Activated effector memory CD4-positive, alpha-beta T cell treated with anti-CD3 and anti-CD28 coated beads, Interleukin-2, amount 50 U/mL, for 16 hours (primary cell): ENCODE data around the gene SSX2.
"Not testable (repeated sequence)": the region's sequence is repeated elsewhere in the genome, so short reads cannot be mapped to it uniquely, and the experiment has no call there.

Experiments
- DNase-seq: peaks from one replicate; pipeline ENCODE4 v3.0.0-alpha.2; 2020

SSX2 gene, protein sequence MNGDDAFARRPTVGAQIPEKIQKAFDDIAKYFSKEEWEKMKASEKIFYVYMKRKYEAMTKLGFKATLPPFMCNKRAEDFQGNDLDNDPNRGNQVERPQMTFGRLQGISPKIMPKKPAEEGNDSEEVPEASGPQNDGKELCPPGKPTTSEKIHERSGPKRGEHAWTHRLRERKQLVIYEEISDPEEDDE

GRCh38 chrX:52707078-52707477, at the start of gene SSX2:
Gene SSX2 (minus strand): TSS chrX:52707178. CDS start chrX:52705749, 1,429 bp downstream.
- DNase-seq, result not testable (repeated sequence)

GRCh38 chrX:52750952-52751351, 44.0 kb upstream of the SSX2 start, which contains the start of gene SSX2B:
Gene SSX2B (plus strand): TSS chrX:52751252. CDS start chrX:52752681, 1,429 bp downstream.
- not testable (repeated sequence) for DNase-seq

DNA sequence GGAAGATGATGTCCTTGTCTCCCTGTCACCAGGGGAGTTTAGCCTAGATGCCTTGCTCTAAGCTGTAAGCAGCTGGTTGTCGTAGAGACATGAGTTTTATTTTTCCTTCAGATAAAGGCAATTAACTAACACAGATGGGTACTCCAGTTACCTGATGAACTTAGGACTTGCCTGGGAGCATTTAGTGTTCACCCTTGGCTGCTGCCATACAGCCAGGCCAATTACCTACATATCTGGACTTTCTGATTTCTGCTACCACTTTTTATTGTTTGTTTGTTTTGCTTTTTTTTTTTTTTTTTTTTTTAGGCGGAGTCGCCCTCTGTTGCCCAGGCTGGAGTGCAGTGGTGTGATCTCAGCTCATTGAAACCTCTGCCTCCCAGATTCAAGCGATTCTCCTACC, 14.9 kb downstream of the SSX2 start:
- not testable (repeated sequence) for DNase-seq

- not testable (repeated sequence) for DNase-seq
These were observed 44.8 kb downstream of the SSX2 start for GRCh38 chrX:52662218-52662617.

- DNase-seq, result not testable (repeated sequence)
These were observed 51.5 kb downstream of the SSX2 start for GRCh38 chrX:52655475-52655874.

GRCh38 chrX:52654800-52655199, 52.2 kb downstream of the SSX2 start, which contains the start of gene SSX7:
Gene SSX7 (minus strand): TSS chrX:52654900. CDS start chrX:52653472, 1,428 bp downstream.
- not testable (repeated sequence) for DNase-seq

DNA sequence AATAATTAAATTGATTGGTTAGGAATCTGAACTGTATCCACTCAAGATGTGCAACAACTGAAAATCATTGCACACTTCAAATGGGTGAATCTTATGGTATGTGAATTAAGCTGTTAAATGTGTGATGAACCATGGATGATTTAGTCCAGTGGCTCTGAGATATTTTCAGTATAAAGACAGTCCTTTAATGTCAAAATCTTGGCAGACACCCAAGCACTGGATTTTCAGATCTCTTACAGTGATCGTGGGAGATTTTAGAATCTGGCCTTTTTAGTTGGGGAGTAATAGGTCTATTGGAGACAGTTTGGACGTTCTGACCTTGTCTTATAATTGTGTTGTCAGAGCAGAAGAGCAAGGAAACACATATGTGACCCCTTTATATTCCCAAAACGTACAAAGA, 56.3 kb downstream of the SSX2 start:
- not testable (repeated sequence) for DNase-seq

- not testable (repeated sequence) for DNase-seq
These were observed 58.0 kb downstream of the SSX2 start for GRCh38 chrX:52648956-52649355.
